Kidney (tissue), 14 donors: Measurements from ENCODE around the gene SLC24A4. TPM values are rescaled to one million over a fixed set of nuclear protein-coding genes. Genes with fewer than 3 reads are reported as not detected.

Source experiments
- DNase-seq, 5 donors: peaks; one replicate each; pipeline ENCODE4 v3.0.0-alpha.2; 2013 to 2020
- FAIRE-seq: peaks from 2 replicates; lab custom pipeline; 2012; peaks lifted over from hg19 to GRCh38; lab: Jason Lieb, UNC
- H3K27ac ChIP-seq, 2 donors: one replicate each; pipeline ENCODE4 v1.7.0; 2013; ENCODE audit warnings: low read depth in 2 of 2, low read length in 2 of 2, inconsistent platforms in 1 of 2
- H3K27me3 ChIP-seq: one replicate; pipeline ENCODE4 v1.7.1; 2013; ENCODE audit warnings: low read length, inconsistent platforms; ENCODE audit not compliant: control insufficient read depth, insufficient read depth
- H3K36me3 ChIP-seq, 3 donors: one replicate each; pipeline versions ENCODE4 v1.7.0 to v1.7.1; 2013; ENCODE audit warnings: low read length in 3 of 3, control low read depth in 1 of 3, inconsistent platforms in 1 of 3; ENCODE audit not compliant: insufficient read depth in 3 of 3, control insufficient read depth in 2 of 3
- H3K4me1 ChIP-seq, 3 donors: one replicate each; pipeline versions ENCODE4 v1.7.0 to v1.7.1; 2013; ENCODE audit warnings: low read length in 3 of 3, inconsistent platforms in 1 of 3, low read depth in 1 of 3; ENCODE audit not compliant: control insufficient read depth in 2 of 3, insufficient read depth in 2 of 3
- H3K4me3 ChIP-seq, 3 donors: one replicate each; pipeline versions ENCODE4 v1.7.0 to v1.8.1; 2013; ENCODE audit warnings: low read length in 3 of 3, control low read depth in 1 of 3, inconsistent platforms in 1 of 3
- H3K9ac ChIP-seq, 3 donors: one replicate each; pipeline versions ENCODE4 v1.7.0 to v1.7.1; 2013; ENCODE audit warnings: low read length in 3 of 3, control low read depth in 1 of 3, inconsistent platforms in 1 of 3
- H3K9me3 ChIP-seq, 3 donors: one replicate each; pipeline versions ENCODE4 v1.7.0 to v1.7.1; 2013; ENCODE audit warnings: low read length in 3 of 3, control low read depth in 1 of 3, inconsistent platforms in 1 of 3; ENCODE audit not compliant: control insufficient read depth in 2 of 3, insufficient read depth in 1 of 3
- CTCF ChIP-seq: IDR thresholded peaks from 3 replicates; pipeline ENCODE4 v1.5.1; 2012; ENCODE audit warnings: mild to moderate bottlenecking, moderate library complexity, borderline replicate concordance; ENCODE audit not compliant: insufficient read depth; ENCODE audit errors: extremely low read depth
- intact Hi-C: fragments of 100-400 bp; cut with DNase I; formaldehyde crosslinking; loops from one replicate; pipeline ENCODE4 v1.11.1; 2022
- polyA plus RNA-seq: library from polyadenylated mRNA; stranded (reverse); fragments of 350-450 nt; fragmentation: Illumina TruSeq; extraction: RNeasy Lipid Tissue Mini Kit (QIAGEN cat#74804); gene quantifications from one replicate; pipeline ENCODE4 v1.2.3, GENCODE V29; 2014; ENCODE audit warnings: low read depth, low replicate concordance; ENCODE audit not compliant: insufficient read depth
- total RNA-seq: library from RNA; stranded (reverse); fragmentation: NEBNext Ultra II Directional; extraction: Animal tissue kit (Norgen Biotek cat#: 25700); gene quantifications from one replicate; pipeline ENCODE4 v1.2.1, GENCODE V29; 2021
- donor health status: control.
- donor health status: control.
- donor health status: control.
- donor health status: control.
- donor health status: control.
- donor health status: DM: yes; HTN: yes; CAD: no.
- donor health status: Normal renal cell carcinoma (clear cell type).

The SLC24A4 gene
- total and polyA plus RNA-seq, 2 donors from 2014 or later = 0.32 to 0.85 TPM

- H3K4me1 ChIP-seq = no peaks in the 10 kb centered on the region
- no peak for TF ChIP-seq CTCF
- no peak for DNase-seq
- H3K27me3 ChIP-seq = no peaks in the 10 kb centered on the region
- no peak overlapping the region for H3K9ac ChIP-seq
- no peaks in the 10 kb centered on the region for H3K9me3 ChIP-seq
- H3K4me3 ChIP-seq = no peak overlapping the region
- intact Hi-C loops = no loop called here
- H3K36me3 ChIP-seq = no peaks in the 10 kb centered on the region
- no peak for FAIRE-seq
- no peak overlapping the region for H3K27ac ChIP-seq
Measured at GRCh38 chr14:92414690-92415445, 91.9 kb downstream of the SLC24A4 start.

- Histone ChIP-seq H3K27me3 (no peaks in the 10 kb centered on the region), H3K36me3 (no peaks in the 10 kb centered on the region), H3K4me1 (no peaks in the 10 kb centered on the region), H3K4me3 (no peak overlapping the region), H3K27ac (no peak overlapping the region), H3K9ac (no peak overlapping the region), H3K9me3 (no peaks in the 10 kb centered on the region)
- DNase-seq (no peak), FAIRE-seq (no peak)
- no peak for TF ChIP-seq CTCF
- intact Hi-C loops = no loop called here
Measured at GRCh38 chr14:92415969-92416368, 93.0 kb downstream of the SLC24A4 start.

GRCh38 chr14:92416544-92416943 is 93.6 kb downstream of the SLC24A4 start:
- Histone ChIP-seq H3K4me3 (no peak overlapping the region), H3K27ac (no peak overlapping the region), H3K36me3 (no peaks in the 10 kb centered on the region), H3K4me1 (no peaks in the 10 kb centered on the region), H3K9me3 (no peaks in the 10 kb centered on the region), H3K27me3 (no peaks in the 10 kb centered on the region), H3K9ac (no peak overlapping the region)
- TF ChIP-seq CTCF = no peak
- intact Hi-C loops = no loop called here
- DNase-seq (no peak), FAIRE-seq (no peak)
